ENCODE data around the gene JAKMIP1.

DNA sequence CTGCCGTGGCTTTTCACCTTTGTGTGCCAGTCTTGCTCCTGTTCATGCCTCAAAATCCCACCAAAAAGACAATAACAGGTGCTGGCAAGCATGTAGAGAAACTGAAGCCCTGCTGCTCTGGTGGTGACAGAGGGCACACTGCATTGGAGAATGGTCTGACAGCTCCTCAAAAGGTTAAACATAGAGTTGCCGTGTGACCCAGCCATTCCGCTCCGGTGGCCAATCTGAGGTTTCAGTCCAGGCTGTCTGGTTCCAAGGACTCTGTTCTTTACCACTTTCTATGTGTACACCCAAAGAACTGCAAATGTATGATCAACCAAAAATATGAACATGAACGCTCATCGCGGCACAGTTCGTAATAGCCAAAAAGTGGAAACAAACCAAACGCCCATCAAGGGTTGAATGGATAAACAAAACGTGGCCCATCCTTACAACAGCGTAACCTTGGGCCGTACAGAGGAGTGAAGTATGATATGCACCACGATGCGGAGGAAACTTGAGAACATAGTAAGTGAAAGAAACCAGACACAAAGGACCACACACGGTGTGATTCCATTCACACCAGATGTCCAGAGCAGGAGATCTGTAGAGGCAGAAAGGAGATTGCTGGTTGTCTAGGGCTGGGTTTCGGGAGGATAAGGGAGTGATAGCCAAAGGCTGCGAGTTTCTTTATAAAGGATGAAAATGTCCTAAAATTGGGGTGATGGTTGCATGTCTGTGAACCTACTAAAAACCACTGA, 35.7 kb upstream of the JAKMIP1 start:
- TF ChIP-seq ZNF274 (IDR thresholded peaks at IDR 0.05; ENCODE audit: low read depth, low read length) (no peak), SUZ12 (IDR thresholded peaks at IDR 0.05; ENCODE audit: extremely low read depth, insufficient read depth, insufficient read length) (no peak), YY1 (IDR thresholded peaks at IDR 0.05; ENCODE audit: insufficient read depth, insufficient read length) (no peak)

All from NT2/D1 (cell line).